Uterus (tissue), 2 donors: Measurements from ENCODE around the gene MUS81.

Experiments used
- POLR2A ChIP-seq, 2 donors: fragments of 450-650 bp; IDR thresholded peaks; one replicate each; pipeline ENCODE4 v1.6.1; 2016; ENCODE audit warnings: antibody characterized with exemption in 2 of 2, mild to moderate bottlenecking in 1 of 2, moderate library complexity in 1 of 2
- TF ChIP-seq, protein P1 (sequence below), 4 experiments: fragments of 200-600 bp in 2 of 4; fragments of 450-650 bp in 2 of 4; sonication (generic) in 2 of 4; IDR thresholded peaks; one replicate each; pipeline ENCODE4 v1.5.1; 2016 to 2019; ENCODE audit warnings: antibody characterized with exemption in 4 of 4, mild to moderate bottlenecking in 2 of 4, moderate library complexity in 1 of 4

GRCh38 chr11:65852508-65853245, 7.6 kb upstream of the MUS81 start:
- TF ChIP-seq, protein P1, sequence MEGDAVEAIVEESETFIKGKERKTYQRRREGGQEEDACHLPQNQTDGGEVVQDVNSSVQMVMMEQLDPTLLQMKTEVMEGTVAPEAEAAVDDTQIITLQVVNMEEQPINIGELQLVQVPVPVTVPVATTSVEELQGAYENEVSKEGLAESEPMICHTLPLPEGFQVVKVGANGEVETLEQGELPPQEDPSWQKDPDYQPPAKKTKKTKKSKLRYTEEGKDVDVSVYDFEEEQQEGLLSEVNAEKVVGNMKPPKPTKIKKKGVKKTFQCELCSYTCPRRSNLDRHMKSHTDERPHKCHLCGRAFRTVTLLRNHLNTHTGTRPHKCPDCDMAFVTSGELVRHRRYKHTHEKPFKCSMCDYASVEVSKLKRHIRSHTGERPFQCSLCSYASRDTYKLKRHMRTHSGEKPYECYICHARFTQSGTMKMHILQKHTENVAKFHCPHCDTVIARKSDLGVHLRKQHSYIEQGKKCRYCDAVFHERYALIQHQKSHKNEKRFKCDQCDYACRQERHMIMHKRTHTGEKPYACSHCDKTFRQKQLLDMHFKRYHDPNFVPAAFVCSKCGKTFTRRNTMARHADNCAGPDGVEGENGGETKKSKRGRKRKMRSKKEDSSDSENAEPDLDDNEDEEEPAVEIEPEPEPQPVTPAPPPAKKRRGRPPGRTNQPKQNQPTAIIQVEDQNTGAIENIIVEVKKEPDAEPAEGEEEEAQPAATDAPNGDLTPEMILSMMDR (IDR thresholded peaks at IDR 0.05), result no peak
- TF ChIP-seq POLR2A (IDR thresholded peaks at IDR 0.05), result no peak
